ENCODE results near the gene GSX2.

The GSX2 gene

GRCh38 chr4:54099287-54099747, 646 bp upstream of the GSX2 start:
- no peak overlapping the region for H3K9ac ChIP-seq (ENCODE audit: low read length)
- H3K4me2 ChIP-seq (ENCODE audit: low read depth, low read length, poor library complexity, severe bottlenecking), result no peak overlapping the region
- no peak overlapping the region for H2AFZ ChIP-seq (ENCODE audit: low read depth, low read length, severe bottlenecking)
- H3K9me2 ChIP-seq (replicated peaks; ENCODE audit: insufficient read depth, low read length), result no peaks in the 10 kb centered on the region
- no peaks in the 10 kb centered on the region for H3K79me2 ChIP-seq (ENCODE audit: insufficient read depth, low read length)
- H3K36me3 ChIP-seq (ENCODE audit: low read length), result no peaks in the 10 kb centered on the region
- no peaks in the 10 kb centered on the region for H3K9me3 ChIP-seq (ENCODE audit: insufficient read depth, low read length)
- no peaks in the 10 kb centered on the region for H3K27me3 ChIP-seq (ENCODE audit: low read length)
- no peak overlapping the region for H3K4me3 ChIP-seq (ENCODE audit: insufficient read depth, low read length, poor library complexity, severe bottlenecking)
- no peaks in the 10 kb centered on the region for H3F3A ChIP-seq (ENCODE audit: insufficient read depth)
- H4K20me1 ChIP-seq (ENCODE audit: low read depth, low read length), result no peaks in the 10 kb centered on the region
- TF ChIP-seq EZH2phosphoT487 (conservative IDR thresholded peaks at IDR 0.05; ENCODE audit: low read length) (no peak), CTCF (IDR thresholded peaks at IDR 0.05; ENCODE audit: insufficient read depth, low read length, poor library complexity, severe bottlenecking) (no peak)
- no peak overlapping the region for H3K27ac ChIP-seq (ENCODE audit: low read depth, low read length)

DNA sequence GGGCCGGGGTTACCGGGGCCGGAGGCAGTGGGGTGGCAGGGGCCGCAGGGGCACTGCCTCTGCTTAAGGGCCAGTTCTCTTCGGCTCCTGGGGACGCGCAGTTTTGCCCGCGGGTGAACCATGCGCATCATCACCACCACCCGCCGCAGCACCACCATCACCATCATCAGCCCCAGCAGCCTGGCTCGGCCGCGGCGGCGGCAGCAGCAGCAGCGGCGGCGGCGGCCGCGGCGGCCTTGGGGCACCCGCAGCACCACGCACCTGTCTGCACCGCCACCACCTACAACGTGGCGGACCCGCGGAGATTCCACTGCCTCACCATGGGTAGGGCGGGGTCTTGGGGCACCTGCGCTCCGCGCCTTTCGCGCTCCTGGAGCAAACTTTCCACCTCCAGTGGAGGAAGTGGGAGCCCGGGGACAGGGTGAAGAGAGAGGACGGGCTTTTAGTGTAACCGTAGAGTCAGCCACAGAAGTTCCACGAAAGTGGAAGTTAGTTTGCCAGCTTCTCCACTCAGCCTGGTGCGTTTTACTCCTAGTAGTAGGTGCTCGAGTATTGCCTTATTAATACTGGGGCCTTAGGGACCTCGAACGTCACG, 729 bp downstream of the GSX2 start:
- H4K20me1 ChIP-seq (ENCODE audit: low read depth, low read length), result no peaks in the 10 kb centered on the region
- no peaks in the 10 kb centered on the region for H3K36me3 ChIP-seq (ENCODE audit: low read length)
- H3K27ac ChIP-seq (ENCODE audit: low read depth, low read length), result no peak overlapping the region
- no peaks in the 10 kb centered on the region for H3F3A ChIP-seq (ENCODE audit: insufficient read depth)
- H3K9me3 ChIP-seq (ENCODE audit: insufficient read depth, low read length), result no peaks in the 10 kb centered on the region
- H3K9ac ChIP-seq (ENCODE audit: low read length), result peak overlapping the region; percentile 18; the same call in 1 of the 2 replicates
- H3K9me2 ChIP-seq (replicated peaks; ENCODE audit: insufficient read depth, low read length), result no peaks in the 10 kb centered on the region
- TF ChIP-seq EZH2phosphoT487 (conservative IDR thresholded peaks at IDR 0.05; ENCODE audit: low read length) (no peak), CTCF (IDR thresholded peaks at IDR 0.05; ENCODE audit: insufficient read depth, low read length, poor library complexity, severe bottlenecking) (no peak)
- H3K4me3 ChIP-seq (ENCODE audit: insufficient read depth, low read length, poor library complexity, severe bottlenecking), result no peak overlapping the region
- H2AFZ ChIP-seq (ENCODE audit: low read depth, low read length, severe bottlenecking), result no peak overlapping the region
- no peaks in the 10 kb centered on the region for H3K79me2 ChIP-seq (ENCODE audit: insufficient read depth, low read length)
- no peaks in the 10 kb centered on the region for H3K27me3 ChIP-seq (ENCODE audit: low read length)
- peak overlapping the region; percentile 45 for H3K4me2 ChIP-seq (ENCODE audit: low read depth, low read length, poor library complexity, severe bottlenecking)

DNA sequence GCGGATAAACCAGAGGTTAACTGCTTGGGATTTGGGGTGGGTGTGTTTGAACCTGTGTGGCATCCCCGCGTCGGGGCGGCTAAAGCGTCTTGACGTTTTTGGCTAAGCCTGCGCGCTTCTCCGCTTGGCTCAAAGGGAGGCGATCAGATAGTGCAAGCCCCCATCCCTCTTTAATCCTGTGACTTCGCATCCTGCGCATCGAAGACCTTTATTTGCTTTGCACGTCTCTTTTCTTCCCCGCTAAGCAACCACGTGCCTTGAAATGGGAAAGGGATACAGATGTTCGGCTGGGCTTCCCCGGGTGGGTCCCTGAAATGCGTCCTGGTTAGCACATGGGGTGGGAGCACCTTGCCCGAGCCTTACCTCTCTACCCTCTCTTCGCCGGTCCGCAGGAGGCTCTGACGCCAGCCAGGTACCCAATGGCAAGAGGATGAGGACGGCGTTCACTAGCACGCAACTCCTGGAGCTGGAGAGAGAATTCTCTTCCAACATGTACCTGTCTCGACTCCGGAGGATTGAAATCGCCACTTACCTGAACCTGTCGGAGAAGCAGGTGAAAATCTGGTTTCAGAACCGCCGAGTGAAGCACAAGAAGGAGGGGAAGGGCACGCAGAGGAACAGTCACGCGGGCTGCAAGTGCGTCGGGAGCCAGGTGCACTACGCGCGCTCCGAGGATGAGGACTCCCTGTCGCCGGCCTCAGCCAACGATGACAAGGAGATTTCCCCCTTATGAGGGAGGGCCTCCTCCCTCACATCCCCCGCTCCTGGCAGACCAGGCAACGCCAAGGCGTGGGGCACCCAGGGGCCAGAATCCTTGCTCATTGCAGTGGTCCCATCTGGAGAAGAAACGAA, 1.5 kb downstream of the GSX2 start:
- no peaks in the 10 kb centered on the region for H3K9me2 ChIP-seq (replicated peaks; ENCODE audit: insufficient read depth, low read length)
- no peak overlapping the region for H3K9ac ChIP-seq (ENCODE audit: low read length)
- H3K27ac ChIP-seq (ENCODE audit: low read depth, low read length), result no peak overlapping the region
- H3F3A ChIP-seq (ENCODE audit: insufficient read depth), result no peaks in the 10 kb centered on the region
- H3K4me3 ChIP-seq (ENCODE audit: insufficient read depth, low read length, poor library complexity, severe bottlenecking), result no peak overlapping the region
- H4K20me1 ChIP-seq (ENCODE audit: low read depth, low read length), result no peaks in the 10 kb centered on the region
- H3K36me3 ChIP-seq (ENCODE audit: low read length), result no peaks in the 10 kb centered on the region
- H3K9me3 ChIP-seq (ENCODE audit: insufficient read depth, low read length), result no peaks in the 10 kb centered on the region
- no peaks in the 10 kb centered on the region for H3K79me2 ChIP-seq (ENCODE audit: insufficient read depth, low read length)
- TF ChIP-seq EZH2phosphoT487 (conservative IDR thresholded peaks at IDR 0.05; ENCODE audit: low read length), result no peak
- H2AFZ ChIP-seq (ENCODE audit: low read depth, low read length, severe bottlenecking), result no peak overlapping the region
- H3K4me2 ChIP-seq (ENCODE audit: low read depth, low read length, poor library complexity, severe bottlenecking), result peak overlapping the region; percentile 45
- H3K27me3 ChIP-seq (ENCODE audit: low read length), result no peaks in the 10 kb centered on the region

Data from SU-DHL-6 (cell line).